TTC549 (cell line): ENCODE data around the gene MAP2K3.
"Not testable (repeated sequence)": the region's sequence is repeated elsewhere in the genome, so short reads cannot be mapped to it uniquely, and the experiment has no call there.

ENCODE experiments used
- FAIRE-seq: peaks from 2 replicates; lab custom pipeline; 2012; peaks lifted over from hg19 to GRCh38; lab: Jason Lieb, UNC

The MAP2K3 gene

DNA sequence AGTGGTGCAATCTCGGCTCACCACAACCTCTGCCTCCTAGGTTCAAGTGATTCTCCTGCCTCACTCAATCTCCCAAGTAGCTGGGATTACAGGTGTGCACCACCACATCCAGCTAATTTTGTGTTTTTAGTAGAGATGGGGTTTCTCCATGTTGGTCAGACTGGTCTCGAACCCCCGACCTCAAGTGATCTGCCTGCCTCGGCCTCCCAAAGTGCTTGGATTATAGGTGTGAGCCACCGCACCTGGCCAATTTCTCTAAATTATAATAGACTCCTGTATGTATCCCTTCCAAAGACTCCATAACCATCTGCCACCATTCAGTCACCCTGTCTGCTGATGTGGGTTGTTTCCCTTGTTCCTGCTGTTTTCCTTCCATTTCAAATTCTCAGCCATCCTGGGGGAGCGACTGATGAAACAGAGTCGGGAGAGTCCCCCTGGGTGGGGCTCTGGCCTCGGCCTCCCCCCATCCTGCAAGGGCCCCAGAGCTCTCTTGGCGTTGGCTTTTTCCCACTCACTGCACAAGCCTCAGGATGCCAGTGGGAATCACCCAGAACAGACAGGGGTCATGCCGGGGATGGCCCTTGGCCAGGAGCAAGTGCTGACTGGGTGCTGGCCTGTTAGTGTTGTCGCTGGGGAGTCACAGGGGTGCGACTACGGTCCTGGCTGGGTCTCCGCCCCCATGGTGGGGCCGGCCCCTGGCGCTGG is 25.7 kb downstream of the MAP2K3 start:
- FAIRE-seq, result not testable (repeated sequence)

DNA sequence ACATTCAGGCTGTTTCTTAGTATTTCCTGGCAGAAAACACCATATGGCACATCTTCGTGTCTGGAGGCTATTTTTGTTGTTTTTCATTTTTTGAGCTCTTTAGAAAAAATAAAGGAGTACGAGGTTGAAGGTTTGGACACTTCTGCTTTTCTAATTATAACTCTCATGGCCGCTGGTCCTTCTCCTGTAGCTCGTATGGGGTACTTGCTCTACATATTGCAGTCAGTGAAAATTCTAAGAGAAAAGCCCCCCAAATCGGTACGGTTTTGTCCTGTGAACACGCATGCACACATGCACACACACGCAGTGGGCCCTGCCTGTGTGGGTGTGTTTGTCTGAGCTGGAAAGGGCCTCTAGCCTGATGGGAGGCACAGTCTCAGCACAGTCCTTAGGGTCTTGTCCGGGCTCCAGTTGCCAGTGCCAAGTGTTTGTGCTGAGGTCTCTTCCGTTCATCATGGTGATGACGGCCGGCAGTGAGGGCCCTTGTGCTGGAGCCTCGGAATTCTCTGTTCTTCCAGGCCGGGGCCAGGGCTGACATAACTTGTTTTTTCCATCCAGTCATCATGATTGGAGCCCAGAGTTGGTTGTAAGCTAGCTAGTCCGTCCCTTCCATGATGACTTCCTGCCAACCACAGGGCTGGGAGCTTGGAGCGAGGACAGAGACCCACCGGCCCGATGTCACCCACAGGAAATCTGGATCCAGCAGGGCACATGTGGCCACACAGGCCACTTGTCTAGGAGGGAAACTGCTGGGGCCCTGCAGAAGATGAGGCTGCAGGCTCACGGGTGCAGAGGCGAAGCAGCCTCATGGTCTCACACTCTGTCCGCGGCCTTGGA is 26.5 kb downstream of the MAP2K3 start:
- FAIRE-seq, result not testable (repeated sequence)

GRCh38 chr17:21313320-21313719 is 28.8 kb downstream of the MAP2K3 start:
- no peak for FAIRE-seq

DNA sequence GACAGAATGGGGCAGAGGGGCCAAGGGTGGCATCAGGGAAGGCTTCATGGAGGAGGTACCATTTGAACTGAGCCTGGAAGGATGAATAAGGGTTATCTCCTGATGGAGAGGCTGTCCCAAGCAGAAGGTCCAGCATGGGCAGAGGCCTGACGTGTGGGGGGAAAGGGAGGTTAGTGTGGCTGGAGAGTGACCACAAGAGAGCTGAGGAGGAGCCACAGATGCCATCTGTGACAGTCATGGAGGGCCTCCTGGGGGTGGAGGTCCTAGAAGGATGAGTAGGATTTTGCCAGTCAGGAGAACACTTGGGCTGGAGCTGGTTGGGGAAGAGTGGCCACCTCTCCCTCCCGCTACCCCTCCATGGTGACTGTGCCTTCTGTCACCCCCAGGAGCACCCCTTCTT is 29.2 kb downstream of the MAP2K3 start:
- not testable (repeated sequence) for FAIRE-seq

- not testable (repeated sequence) for FAIRE-seq
These were observed 29.8 kb downstream of the MAP2K3 start for GRCh38 chr17:21314261-21314664.

DNA sequence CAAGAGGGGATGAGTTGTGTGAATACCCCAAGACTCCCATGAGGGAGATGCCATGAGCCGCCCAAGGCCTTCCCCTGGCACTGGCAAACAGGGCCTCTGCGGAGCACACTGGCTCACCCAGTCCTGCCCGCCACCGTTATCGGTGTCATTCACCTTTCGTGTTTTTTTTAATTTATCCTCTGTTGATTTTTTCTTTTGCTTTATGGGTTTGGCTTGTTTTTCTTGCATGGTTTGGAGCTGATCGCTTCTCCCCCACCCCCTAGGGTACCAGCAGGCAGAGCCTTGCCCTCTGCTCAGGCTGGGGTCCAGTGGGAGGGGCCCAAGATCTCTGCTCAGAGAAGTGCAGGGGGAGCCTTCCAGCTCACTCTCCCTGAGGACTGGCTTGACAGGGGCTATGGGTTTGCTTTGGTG is 30.2 kb downstream of the MAP2K3 start:
- not testable (repeated sequence) for FAIRE-seq

DNA sequence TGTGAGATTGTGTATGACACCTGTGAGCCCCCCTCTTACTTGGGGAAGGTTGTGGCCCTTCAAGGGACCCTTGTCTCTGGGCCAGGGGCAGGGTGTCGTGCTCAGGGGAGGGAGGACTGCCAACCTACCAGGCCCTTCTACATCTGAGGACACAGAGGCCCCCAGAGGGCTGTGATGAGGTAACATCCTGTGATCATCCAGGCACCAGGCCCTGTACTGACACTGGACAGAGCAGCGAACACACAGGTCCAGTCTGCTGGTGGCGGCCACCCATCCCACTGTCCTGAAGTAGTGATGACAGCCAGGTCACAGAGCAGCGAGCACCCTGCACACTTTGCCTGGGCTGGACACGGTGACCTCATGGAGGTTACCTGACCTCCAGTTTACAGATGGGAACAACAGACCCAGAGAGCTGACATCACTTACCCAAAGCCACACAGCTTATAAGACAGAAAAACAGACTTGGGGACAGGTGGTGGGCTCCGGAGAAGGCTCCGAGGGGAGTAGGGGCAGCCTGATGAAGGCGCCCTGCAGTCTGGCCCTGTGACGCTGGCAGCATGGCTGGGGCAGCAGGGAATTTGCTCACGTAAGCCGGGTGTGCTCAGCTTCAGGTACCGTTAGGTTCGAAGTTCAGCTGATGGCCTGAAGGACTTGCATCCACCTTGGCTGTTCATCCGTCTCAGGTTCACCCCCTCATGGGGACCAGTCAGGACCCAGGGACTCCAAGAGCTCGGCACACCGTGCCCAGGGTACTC is 30.9 kb downstream of the MAP2K3 start:
- FAIRE-seq, result not testable (repeated sequence)

DNA sequence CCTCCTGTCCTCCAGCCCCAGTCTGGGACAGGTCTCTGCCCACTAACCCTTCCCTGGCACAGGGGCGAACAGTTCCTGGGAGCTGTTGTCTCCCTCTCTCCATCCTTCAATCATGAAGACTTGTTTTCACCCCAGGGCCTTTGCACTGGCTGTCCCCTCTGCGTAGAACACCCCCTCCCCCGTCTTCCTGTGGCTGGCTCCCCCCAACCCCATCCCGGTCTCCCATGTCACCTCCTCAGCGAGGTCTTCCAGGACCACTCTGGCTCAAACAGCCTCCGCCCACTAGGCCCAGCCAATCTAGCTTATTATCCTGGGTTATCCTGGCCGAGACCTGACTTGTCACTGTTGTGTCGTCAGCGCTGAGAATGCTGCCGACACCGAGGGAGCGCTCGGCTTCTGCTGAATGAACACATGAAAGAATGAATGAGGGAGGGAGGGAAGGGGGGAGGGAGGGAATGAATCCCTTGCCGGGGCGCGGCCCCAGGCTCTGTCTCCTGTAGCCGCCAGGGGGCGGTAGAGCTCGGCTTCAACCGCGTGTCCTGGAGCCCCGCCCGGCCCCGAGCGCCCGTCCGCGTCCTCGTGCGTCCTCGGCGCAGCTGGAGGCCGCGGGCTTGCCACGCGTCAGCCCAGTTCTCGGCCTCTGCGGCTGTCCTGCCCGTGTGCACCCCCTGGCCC is 31.8 kb downstream of the MAP2K3 start:
- FAIRE-seq, result not testable (repeated sequence)

DNA sequence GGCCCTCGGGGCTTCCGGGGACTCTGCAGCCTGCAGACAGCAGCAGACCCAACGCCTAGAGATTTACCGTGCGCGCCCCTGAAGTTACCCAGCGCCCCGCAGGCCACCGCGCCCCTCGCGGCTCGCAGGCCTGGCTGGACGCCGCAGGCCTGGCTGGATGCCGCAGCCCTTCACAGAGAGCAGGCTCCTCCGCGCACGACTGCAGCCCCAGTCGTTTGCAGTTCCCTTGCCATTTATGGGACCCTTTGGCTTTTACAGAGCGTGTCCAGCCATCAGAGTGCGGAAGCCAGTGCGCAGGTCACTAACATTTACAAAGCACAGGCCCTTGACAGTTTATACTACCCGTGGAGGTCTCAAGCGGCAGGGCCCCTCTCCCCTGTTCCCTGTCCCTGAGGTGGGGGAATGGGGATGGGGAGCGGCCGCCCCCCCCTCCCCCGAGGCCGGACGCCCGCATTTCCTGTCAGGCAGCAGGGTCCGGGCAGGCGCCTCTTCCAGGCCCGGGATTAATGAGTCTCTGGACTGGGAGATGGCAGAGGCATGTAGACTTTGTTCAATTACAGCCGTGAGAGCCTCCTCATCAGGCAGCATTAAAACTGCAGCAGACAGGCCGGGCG is 32.5 kb downstream of the MAP2K3 start:
- FAIRE-seq, result not testable (repeated sequence)

DNA sequence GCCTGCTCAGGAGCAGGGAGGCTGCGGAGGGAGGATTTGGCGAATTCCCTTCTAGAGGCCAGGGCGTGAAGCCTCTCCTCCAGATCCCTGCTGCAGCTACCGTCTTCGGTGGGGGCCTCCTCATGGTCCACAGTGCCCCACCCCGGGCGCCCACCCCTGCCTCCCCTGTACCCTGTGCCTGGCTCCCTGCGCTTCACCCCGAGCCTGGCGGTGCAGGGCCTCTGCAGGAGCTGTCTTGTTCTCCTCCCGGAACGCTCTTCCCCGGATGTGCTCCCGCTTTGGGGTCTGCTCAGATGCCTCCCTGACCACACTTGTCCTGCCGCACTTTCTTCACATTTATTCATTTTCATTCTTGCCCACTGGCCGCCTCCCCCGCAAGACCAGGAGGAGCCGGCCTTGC is 33.3 kb downstream of the MAP2K3 start:
- not testable (repeated sequence) for FAIRE-seq

DNA sequence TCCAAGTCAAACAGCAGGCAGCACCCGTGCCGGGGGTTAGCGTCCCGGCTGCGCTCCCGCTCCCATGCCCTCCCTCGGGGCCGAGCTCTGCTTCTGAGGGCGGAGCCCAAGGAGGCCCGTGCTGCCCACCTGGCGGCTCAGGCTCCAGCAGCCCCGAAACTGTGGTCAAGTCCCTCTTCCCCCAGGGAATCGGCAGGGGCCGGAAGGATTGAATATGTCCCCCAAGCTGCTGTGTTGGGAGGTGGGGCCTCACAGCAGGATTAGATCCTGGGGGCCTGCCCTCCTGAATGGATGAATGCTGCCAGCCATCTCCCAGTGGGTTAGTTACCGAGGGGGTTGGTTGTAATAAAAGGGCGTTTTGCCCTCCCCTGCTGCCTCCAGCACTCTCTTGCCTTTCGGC is 33.9 kb downstream of the MAP2K3 start:
- FAIRE-seq, result no peak

- not testable (repeated sequence) for FAIRE-seq
These were observed 34.3 kb downstream of the MAP2K3 start for GRCh38 chr17:21318856-21319255.

DNA sequence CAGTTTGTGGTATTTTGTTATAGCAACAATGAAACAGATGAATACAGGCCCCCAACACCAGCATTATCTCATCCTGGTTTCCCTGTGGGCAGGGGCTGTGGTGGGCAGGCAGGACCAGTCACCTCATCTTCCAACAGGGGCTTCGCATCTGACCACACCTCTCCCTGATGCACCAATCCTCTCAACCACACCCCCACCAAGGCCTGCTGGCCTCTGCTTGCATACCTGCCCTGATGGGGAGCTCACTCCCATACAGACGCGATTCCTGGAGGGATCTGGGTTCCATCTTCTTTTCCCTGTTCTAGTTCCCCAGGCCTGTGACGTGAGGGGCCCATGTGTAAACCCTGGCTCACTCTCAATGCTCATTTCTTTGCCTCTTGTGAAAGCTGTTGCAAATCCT is 34.7 kb downstream of the MAP2K3 start:
- not testable (repeated sequence) for FAIRE-seq

- FAIRE-seq, result not testable (repeated sequence)
These were observed 35.3 kb downstream of the MAP2K3 start for GRCh38 chr17:21319686-21320375.

- FAIRE-seq, result not testable (repeated sequence)
These were observed 35.9 kb downstream of the MAP2K3 start for GRCh38 chr17:21320430-21320829.

DNA sequence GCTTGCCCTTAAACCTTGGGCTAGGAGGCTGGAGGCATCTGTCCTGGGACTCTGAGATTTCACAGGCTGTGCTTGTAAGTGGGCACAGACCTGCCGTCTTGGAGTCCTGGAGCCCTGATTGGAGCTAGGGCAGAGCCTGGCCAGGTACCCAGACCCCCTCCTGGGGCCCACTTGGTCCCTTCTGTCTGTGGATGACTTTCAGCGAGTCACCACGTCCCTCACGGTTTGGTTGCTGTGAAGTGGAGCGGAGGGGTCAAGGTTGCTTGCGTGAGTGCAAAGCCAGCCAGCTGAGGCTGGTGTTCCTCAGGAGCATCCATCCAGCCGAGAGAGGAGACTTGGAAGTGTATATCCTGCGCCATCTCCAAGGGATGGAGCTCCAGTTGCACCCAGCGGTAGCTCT is 36.5 kb downstream of the MAP2K3 start:
- FAIRE-seq, result not testable (repeated sequence)

DNA sequence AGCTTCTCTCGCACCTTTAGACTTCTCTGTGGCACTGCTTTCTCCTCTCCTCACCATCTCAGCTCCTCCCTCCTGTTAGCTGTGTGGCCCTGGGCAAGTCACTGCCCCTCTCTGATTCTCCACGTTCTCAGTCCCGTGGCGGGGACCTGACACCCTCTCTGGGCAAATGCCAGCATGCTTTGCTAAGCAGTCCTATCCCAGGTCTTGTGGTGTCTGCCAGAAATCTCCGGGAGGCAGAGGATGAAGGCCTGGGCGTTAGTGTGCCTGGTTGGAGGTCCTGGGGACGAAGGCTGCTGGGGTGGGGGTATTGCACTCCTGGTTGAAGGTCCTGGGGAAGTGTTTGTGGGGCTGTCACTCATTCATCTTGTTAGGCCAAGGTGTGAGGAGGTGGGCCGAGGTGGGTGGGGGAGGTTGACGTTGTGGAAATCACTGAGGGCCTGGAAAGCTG is 37.3 kb downstream of the MAP2K3 start:
- FAIRE-seq, result not testable (repeated sequence)

DNA sequence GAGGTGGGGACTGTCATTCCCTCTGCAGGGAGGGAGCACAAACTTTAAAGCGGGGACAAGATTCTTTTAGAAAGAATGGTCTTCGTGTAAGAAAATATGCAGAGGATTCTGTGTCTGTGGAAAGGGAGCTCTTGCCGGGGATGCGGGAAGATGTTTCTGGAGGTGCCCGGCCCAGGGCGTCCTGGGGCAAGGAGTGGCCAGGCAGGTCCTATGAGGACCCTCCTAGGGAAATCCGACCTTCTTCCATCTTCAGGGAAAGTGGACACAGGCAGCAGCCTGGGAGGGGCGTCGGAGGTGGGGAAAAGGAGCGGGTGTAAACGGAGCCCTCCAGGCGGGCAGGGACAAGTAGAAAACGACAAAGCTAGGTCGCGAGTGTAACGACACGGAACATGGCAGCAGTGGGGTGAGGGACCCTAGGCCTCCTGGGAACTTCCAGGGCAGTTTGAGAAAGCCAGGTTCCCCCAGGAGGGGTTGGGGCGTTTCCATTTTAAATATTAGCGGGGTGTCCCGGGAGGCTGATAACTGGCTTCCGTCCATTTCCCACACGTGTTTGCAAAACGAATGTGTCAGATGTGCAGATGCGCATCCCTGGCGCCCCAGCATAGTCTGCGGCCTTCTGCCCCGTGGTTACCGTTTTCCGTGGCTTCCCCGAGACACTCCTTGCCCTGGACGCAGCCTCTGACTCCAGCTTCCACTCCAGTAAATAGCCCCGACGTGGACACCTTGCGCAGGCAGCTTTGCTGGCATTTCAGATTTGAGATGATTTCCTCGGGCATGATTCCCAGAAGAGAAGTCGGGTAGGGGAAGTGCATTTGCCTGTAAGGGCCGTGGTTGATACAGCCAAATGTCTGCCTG is 39.0 kb downstream of the MAP2K3 start:
- not testable (repeated sequence) for FAIRE-seq

DNA sequence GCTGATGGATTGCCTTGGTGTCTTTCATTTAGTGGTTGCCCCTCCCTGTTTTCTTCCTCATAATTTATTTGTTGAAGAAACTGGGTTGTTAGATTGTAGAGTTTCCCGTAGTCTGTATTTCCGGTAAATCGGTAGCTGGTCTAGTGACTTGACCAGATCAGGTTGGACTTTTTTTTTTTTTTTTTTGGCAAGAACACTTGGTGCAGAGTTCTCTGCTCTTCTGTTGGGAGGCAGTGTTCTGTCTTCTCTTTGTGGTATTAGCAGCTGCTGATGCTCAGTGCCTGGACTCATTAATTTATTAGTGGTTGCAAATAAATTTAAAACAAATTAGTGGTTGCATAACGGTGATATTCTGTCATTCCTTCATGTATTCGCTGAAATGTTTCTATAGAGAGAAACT is 40.2 kb downstream of the MAP2K3 start:
- FAIRE-seq, result not testable (repeated sequence)

GRCh38 chr17:21327921-21328320 is 43.4 kb downstream of the MAP2K3 start:
- FAIRE-seq, result not testable (repeated sequence)
